Stimulated activated CD8-positive, alpha-beta memory T cell treated with anti-CD3 and anti-CD28 coated beads, Interleukin-12 subunit alpha, Interleukin-12 subunit beta, amount 100 ng/mL, for 24 hours (primary cell): Measurements from ENCODE around the gene CPM.
"Not testable (repeated sequence)": the region's sequence is repeated elsewhere in the genome, so short reads cannot be mapped to it uniquely, and the experiment has no call there.

Experiments
- DNase-seq: peaks from one replicate; pipeline ENCODE4 v3.0.0-alpha.2; 2020; ENCODE audit errors: extremely low read depth

The CPM gene

GRCh38 chr12:68827895-68828671 lies 104.9 kb downstream of the CPM start:
- no peak for DNase-seq

GRCh38 chr12:68825569-68826217 lies 107.3 kb downstream of the CPM start:
- DNase-seq = no peak

- no peak for DNase-seq
Observed at GRCh38 chr12:68824597-68825250, 108.2 kb downstream of the CPM start.

GRCh38 chr12:68824131-68824530 lies 108.8 kb downstream of the CPM start:
- no peak for DNase-seq

- DNase-seq = no peak
Observed at GRCh38 chr12:68823696-68824095, 109.3 kb downstream of the CPM start.

GRCh38 chr12:68821357-68822188 lies 111.4 kb downstream of the CPM start:
- no peak for DNase-seq

- not testable (repeated sequence) for DNase-seq
Observed at GRCh38 chr12:68819481-68819880, 113.5 kb downstream of the CPM start.

GRCh38 chr12:68815928-68816800 lies 116.8 kb downstream of the CPM start:
- no peak for DNase-seq

GRCh38 chr12:68815232-68815927 lies 117.6 kb downstream of the CPM start:
- no peak for DNase-seq

GRCh38 chr12:68814490-68815231 lies 118.3 kb downstream of the CPM start:
- DNase-seq = no peak

GRCh38 chr12:68813242-68813593 lies 119.8 kb downstream of the CPM start:
- no peak for DNase-seq

GRCh38 chr12:68812553-68813241 lies 120.3 kb downstream of the CPM start:
- DNase-seq = no peak

GRCh38 chr12:68811573-68811972 lies 121.4 kb downstream of the CPM start:
- not testable (repeated sequence) for DNase-seq

GRCh38 chr12:68810027-68810389 lies 123.0 kb downstream of the CPM start:
- not testable (repeated sequence) for DNase-seq

- DNase-seq = no peak
Observed at GRCh38 chr12:68809190-68810026, 123.6 kb downstream of the CPM start.

GRCh38 chr12:68808388-68809189 lies 124.4 kb downstream of the CPM start:
- DNase-seq = no peak
